Bronchial epithelial cell (primary cell): ENCODE measurements around the gene EPS8L3. TPM values are rescaled to one million over a fixed set of nuclear protein-coding genes. Genes with fewer than 3 reads are reported as not detected.
"Not testable (repeated sequence)": the region's sequence is repeated elsewhere in the genome, so short reads cannot be mapped to it uniquely, and the experiment has no call there.

Experiments used
- DNase-seq: peaks from one replicate; pipeline ENCODE4 v3.0.0-alpha.2; 2010; ENCODE audit warnings: low read depth
- FAIRE-seq: peaks from 2 replicates; lab custom pipeline; 2011; peaks lifted over from hg19 to GRCh38; lab: Jason Lieb, UNC
- H3K27me3 ChIP-seq: 2 replicates; pipeline ENCODE4 v1.5.1; 2011; ENCODE audit warnings: low read length; ENCODE audit not compliant: control insufficient read depth, insufficient read depth
- H3K36me3 ChIP-seq: 2 replicates; pipeline ENCODE4 v1.5.1; 2011; ENCODE audit warnings: low read length; ENCODE audit not compliant: control insufficient read depth, insufficient read depth
- H3K4me3 ChIP-seq: 2 replicates; pipeline ENCODE4 v1.5.1; 2011; ENCODE audit warnings: mild to moderate bottlenecking, low read depth, low read length, control low read depth
- CTCF ChIP-seq: IDR thresholded peaks from 2 replicates; pipeline ENCODE4 v1.5.1; 2011; ENCODE audit warnings: mild to moderate bottlenecking, moderate library complexity, low read length, control low read depth, inconsistent platforms; ENCODE audit not compliant: insufficient read depth, severe bottlenecking
- total RNA-seq: library from RNA; depleted of rRNA; stranded (reverse); fragments of >200 nt; gene quantifications from 2 replicates; pipeline ENCODE4 v1.2.1, GENCODE V29; 2014

EPS8L3 gene
- total RNA-seq, 1 donor from 2014 or later, result not detected

- no peaks in the 10 kb centered on the region for H3K36me3 ChIP-seq
- no peak for TF ChIP-seq CTCF
- H3K27me3 ChIP-seq, result no peaks in the 10 kb centered on the region
- no peak overlapping the region for H3K4me3 ChIP-seq
- FAIRE-seq (no peak), DNase-seq (no peak)
Observed at GRCh38 chr1:109751531-109752260, 12.0 kb downstream of the EPS8L3 start.

- TF ChIP-seq CTCF, result no peak
- peak; percentile 36 for FAIRE-seq
- Histone ChIP-seq H3K27me3 (no peaks in the 10 kb centered on the region), H3K4me3 (no peak overlapping the region), H3K36me3 (no peaks in the 10 kb centered on the region)
- DNase-seq, result no peak
Observed at GRCh38 chr1:109750920-109751319, 12.8 kb downstream of the EPS8L3 start.

- H3K36me3 ChIP-seq, result no peaks in the 10 kb centered on the region
- no peak overlapping the region for H3K4me3 ChIP-seq
- no peaks in the 10 kb centered on the region for H3K27me3 ChIP-seq
- no peak for TF ChIP-seq CTCF
- DNase-seq, result no peak
- no peak for FAIRE-seq
Observed at GRCh38 chr1:109750241-109750882, 13.4 kb downstream of the EPS8L3 start.

GRCh38 chr1:109749221-109749620, 14.5 kb downstream of the EPS8L3 start:
- H3K36me3 ChIP-seq, result no peaks in the 10 kb centered on the region
- DNase-seq, result no peak
- TF ChIP-seq CTCF, result no peak
- FAIRE-seq, result no peak
- no peaks in the 10 kb centered on the region for H3K27me3 ChIP-seq
- H3K4me3 ChIP-seq, result no peak overlapping the region

- not testable (repeated sequence) for FAIRE-seq, H3K4me3 ChIP-seq, H3K27me3 ChIP-seq, H3K36me3 ChIP-seq, DNase-seq
Observed at GRCh38 chr1:109748311-109748710, 15.4 kb downstream of the EPS8L3 start.

GRCh38 chr1:109740615-109741373, 22.9 kb downstream of the EPS8L3 start, which contains the start of gene GSTM3:
Gene GSTM3 (minus strand): TSS chr1:109741038. CDS start chr1:109740287, 751 bp downstream.
- peaks cover 2% of the 10 kb centered on the region for H3K27me3 ChIP-seq
- FAIRE-seq, result no peak
- H3K36me3 ChIP-seq, result no peaks in the 10 kb centered on the region
- no peak for TF ChIP-seq CTCF
- peak within 1 kb of the TSS; percentile 52 for H3K4me3 ChIP-seq
- DNase-seq, result no peak
